K562 (cell line): ENCODE results near the gene RGS9BP. TPM values are rescaled to one million over a fixed set of nuclear protein-coding genes. Genes with fewer than 3 reads are reported as not detected.

Experiments
- PRMT5 ChIP-seq: sonication (generic); formaldehyde crosslinking; IDR thresholded peaks from 2 replicates; pipeline ENCODE4 v1.5.0; 2020; ENCODE audit warnings: missing genetic modification reagents
- ZBED1 ChIP-seq: IDR thresholded peaks from 2 replicates; pipeline ENCODE4 v1.6.1; 2014
- polyA plus RNA-seq, 8 experiments: library from polyadenylated mRNA; depleted of rRNA in 4 of 8; stranded (reverse) in 5 of 8; unstranded in 3 of 8; fragments of >200 nt; fragmentation: Nextera tagmentation in 2 of 8; fragmentation: Illumina TruSeq in 1 of 8; extraction: Ambion mirVana in 2 of 8; extraction: Trizol in 1 of 8; gene quantifications; 2 replicates each; pipeline versions ENCODE4 v1.2.1 to v1.2.3, GENCODE V29; 2011 to 2014; ENCODE audit warnings: inconsistent platforms in 1 of 8, missing spikeins in 1 of 8
- small RNA-seq: library from RNA; depleted of rRNA; stranded (forward); fragments of <200 nt; gene quantifications from one replicate; pipeline ENCODE3, GENCODE V24; 2014
- total RNA-seq, 7 experiments: library from RNA; depleted of rRNA in 6 of 7; stranded (reverse); fragments of >200 nt in 6 of 7; fragmentation: Illumina TruSeq in 2 of 7; extraction: Trizol in 2 of 7; gene quantifications; 2 replicates each; pipeline versions ENCODE4 v1.2.1 to v1.2.3, GENCODE V29; 2011 to 2021; ENCODE audit warnings: low replicate concordance in 1 of 7
- TF ChIP-seq, protein P1 (sequence below): fragments of 250-450 bp; sonication (Bioruptor Pico); IDR thresholded peaks from 2 replicates; pipeline ENCODE4 v1.8.0; 2022; ENCODE audit warnings: inconsistent platforms

Gene RGS9BP
- total and polyA plus RNA-seq, 9 of the 15 experiments (the other 6 are each of a cell fraction or from before 2014, with no cell fraction given): 0.03 to 1.3 (median 0.49) TPM

DNA sequence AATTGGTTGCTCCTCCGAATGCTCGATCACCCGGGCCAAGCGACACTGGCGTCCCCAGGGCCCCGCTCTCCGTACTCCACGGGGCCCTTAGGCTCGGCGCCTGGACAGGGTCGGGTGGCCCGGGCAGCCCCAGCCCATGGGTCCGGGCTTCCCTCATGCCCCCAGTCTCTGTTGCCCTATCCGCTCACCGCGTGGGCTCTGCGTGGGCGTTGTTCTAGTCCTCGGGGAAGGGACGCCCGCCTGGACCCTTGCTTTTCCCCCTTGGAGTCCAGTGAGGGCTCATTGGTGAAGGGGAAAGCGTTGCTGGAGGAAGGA is 45.2 kb downstream of the RGS9BP start (continued):
- TF ChIP-seq PRMT5 (CRISPR knock-in tag) (no peak), ZBED1 (no peak)
- TF ChIP-seq, protein P1, sequence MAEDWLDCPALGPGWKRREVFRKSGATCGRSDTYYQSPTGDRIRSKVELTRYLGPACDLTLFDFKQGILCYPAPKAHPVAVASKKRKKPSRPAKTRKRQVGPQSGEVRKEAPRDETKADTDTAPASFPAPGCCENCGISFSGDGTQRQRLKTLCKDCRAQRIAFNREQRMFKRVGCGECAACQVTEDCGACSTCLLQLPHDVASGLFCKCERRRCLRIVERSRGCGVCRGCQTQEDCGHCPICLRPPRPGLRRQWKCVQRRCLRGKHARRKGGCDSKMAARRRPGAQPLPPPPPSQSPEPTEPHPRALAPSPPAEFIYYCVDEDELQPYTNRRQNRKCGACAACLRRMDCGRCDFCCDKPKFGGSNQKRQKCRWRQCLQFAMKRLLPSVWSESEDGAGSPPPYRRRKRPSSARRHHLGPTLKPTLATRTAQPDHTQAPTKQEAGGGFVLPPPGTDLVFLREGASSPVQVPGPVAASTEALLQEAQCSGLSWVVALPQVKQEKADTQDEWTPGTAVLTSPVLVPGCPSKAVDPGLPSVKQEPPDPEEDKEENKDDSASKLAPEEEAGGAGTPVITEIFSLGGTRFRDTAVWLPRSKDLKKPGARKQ (CRISPR knock-in tag): no peak

Small RNA genes lying within 50 kb of the gene (small RNA-seq; reads per million reads assigned to genes)
- gene RN7SL789P: not detected

Other genes starting within 250 kb of the RGS9BP start
- gene PDCD5, start 94.7 kb upstream of the RGS9BP start, total RNA-seq (2014; rRNA removed): 303 and 310 TPM in 2 replicates
- 269 and 303 TPM in 2 replicates for gene PDCD5, start 94.7 kb upstream of the RGS9BP start, total RNA-seq (2014; rRNA removed; fragmentation: Illumina TruSeq; extraction: Trizol)
- gene PDCD5, start 94.7 kb upstream of the RGS9BP start, total RNA-seq (2015; rRNA removed; fragmentation: Illumina TruSeq; extraction: Trizol): 305 TPM in 2 replicates
- 188 and 196 TPM in 2 replicates for gene PDCD5, start 94.7 kb upstream of the RGS9BP start, total RNA-seq (2021)
- gene PDCD5, start 94.7 kb upstream of the RGS9BP start, polyA plus RNA-seq (2011; rRNA removed): 88.3 and 122 TPM in 2 replicates
- 308 and 322 TPM in 2 replicates for gene PDCD5, start 94.7 kb upstream of the RGS9BP start, polyA plus RNA-seq (2014; fragmentation: Illumina TruSeq; extraction: Trizol)
- gene PDCD5, start 94.7 kb upstream of the RGS9BP start, polyA plus RNA-seq (2014; fragmentation: Nextera tagmentation; extraction: Ambion mirVana): 100 to 1,000 TPM; 136 to 185 TPM
- gene PDCD5, start 94.7 kb upstream of the RGS9BP start, polyA plus RNA-seq (2014; rRNA removed): 279 and 322 TPM in 2 replicates
- gene ANKRD27, start 668 bp upstream of the RGS9BP start, total RNA-seq (2014; rRNA removed): 42.2 and 48.9 TPM in 2 replicates
- 52.4 and 56.9 TPM in 2 replicates for gene ANKRD27, start 668 bp upstream of the RGS9BP start, total RNA-seq (2014; rRNA removed; fragmentation: Illumina TruSeq; extraction: Trizol)
- 64.0 and 66.2 TPM in 2 replicates for gene ANKRD27, start 668 bp upstream of the RGS9BP start, total RNA-seq (2015; rRNA removed; fragmentation: Illumina TruSeq; extraction: Trizol)
- 71.3 and 74.0 TPM in 2 replicates for gene ANKRD27, start 668 bp upstream of the RGS9BP start, total RNA-seq (2021)
- 61.4 and 67.2 TPM in 2 replicates for gene ANKRD27, start 668 bp upstream of the RGS9BP start, polyA plus RNA-seq (2011; rRNA removed)
- 54.3 and 60.2 TPM in 2 replicates for gene ANKRD27, start 668 bp upstream of the RGS9BP start, polyA plus RNA-seq (2014; fragmentation: Illumina TruSeq; extraction: Trizol)
- gene ANKRD27, start 668 bp upstream of the RGS9BP start, polyA plus RNA-seq (2014; fragmentation: Nextera tagmentation; extraction: Ambion mirVana): 1 to 10 TPM; 5.3 to 7.2 TPM
- 46.7 and 54.2 TPM in 2 replicates for gene ANKRD27, start 668 bp upstream of the RGS9BP start, polyA plus RNA-seq (2014; rRNA removed)
- 14.9 and 23.0 TPM in 2 replicates for gene NUDT19, start 16.0 kb downstream of the RGS9BP start, total RNA-seq (2014; rRNA removed)
- 13.5 and 13.8 TPM in 2 replicates for gene NUDT19, start 16.0 kb downstream of the RGS9BP start, total RNA-seq (2014; rRNA removed; fragmentation: Illumina TruSeq; extraction: Trizol)
- 13.8 and 14.4 TPM in 2 replicates for gene NUDT19, start 16.0 kb downstream of the RGS9BP start, total RNA-seq (2015; rRNA removed; fragmentation: Illumina TruSeq; extraction: Trizol)
- 24.1 and 24.8 TPM in 2 replicates for gene NUDT19, start 16.0 kb downstream of the RGS9BP start, total RNA-seq (2021)
- gene NUDT19, start 16.0 kb downstream of the RGS9BP start, polyA plus RNA-seq (2011; rRNA removed): 9.6 and 10.4 TPM in 2 replicates
- 11.6 and 12.3 TPM in 2 replicates for gene NUDT19, start 16.0 kb downstream of the RGS9BP start, polyA plus RNA-seq (2014; fragmentation: Illumina TruSeq; extraction: Trizol)
- gene NUDT19, start 16.0 kb downstream of the RGS9BP start, polyA plus RNA-seq (2014; fragmentation: Nextera tagmentation; extraction: Ambion mirVana): 10 to 100 TPM; 28.2 to 38.6 TPM
- gene NUDT19, start 16.0 kb downstream of the RGS9BP start, polyA plus RNA-seq (2014; rRNA removed): 9.7 TPM in 2 replicates
- not detected in 2 replicates for gene TDRD12, start 43.9 kb downstream of the RGS9BP start, total RNA-seq (2014; rRNA removed)
- gene TDRD12, start 43.9 kb downstream of the RGS9BP start, total RNA-seq (2014; rRNA removed; fragmentation: Illumina TruSeq; extraction: Trizol): not detected in 2 replicates
- not detected in 2 replicates for gene TDRD12, start 43.9 kb downstream of the RGS9BP start, total RNA-seq (2015; rRNA removed; fragmentation: Illumina TruSeq; extraction: Trizol)
- gene TDRD12, start 43.9 kb downstream of the RGS9BP start, total RNA-seq (2021): not detected in 2 replicates
- 0.03 and 0.07 TPM in 2 replicates for gene TDRD12, start 43.9 kb downstream of the RGS9BP start, polyA plus RNA-seq (2011; rRNA removed)
- gene TDRD12, start 43.9 kb downstream of the RGS9BP start, polyA plus RNA-seq (2014; fragmentation: Illumina TruSeq; extraction: Trizol): not detected in 2 replicates
- not detected for gene TDRD12, start 43.9 kb downstream of the RGS9BP start, polyA plus RNA-seq (2014; fragmentation: Nextera tagmentation; extraction: Ambion mirVana)
- not detected in 2 replicates for gene TDRD12, start 43.9 kb downstream of the RGS9BP start, polyA plus RNA-seq (2014; rRNA removed)
- not detected in 2 replicates for gene SLC7A9, start 193.9 kb downstream of the RGS9BP start, total RNA-seq (2014; rRNA removed)
- not detected in 2 replicates for gene SLC7A9, start 193.9 kb downstream of the RGS9BP start, total RNA-seq (2014; rRNA removed; fragmentation: Illumina TruSeq; extraction: Trizol)
- not detected in 2 replicates for gene SLC7A9, start 193.9 kb downstream of the RGS9BP start, total RNA-seq (2015; rRNA removed; fragmentation: Illumina TruSeq; extraction: Trizol)
- not detected in 2 replicates for gene SLC7A9, start 193.9 kb downstream of the RGS9BP start, total RNA-seq (2021)
- gene SLC7A9, start 193.9 kb downstream of the RGS9BP start, polyA plus RNA-seq (2011; rRNA removed): not detected in 2 replicates
- gene SLC7A9, start 193.9 kb downstream of the RGS9BP start, polyA plus RNA-seq (2014; fragmentation: Illumina TruSeq; extraction: Trizol): not detected in 2 replicates
- not detected for gene SLC7A9, start 193.9 kb downstream of the RGS9BP start, polyA plus RNA-seq (2014; fragmentation: Nextera tagmentation; extraction: Ambion mirVana)
- not detected in 2 replicates for gene SLC7A9, start 193.9 kb downstream of the RGS9BP start, polyA plus RNA-seq (2014; rRNA removed)